NT2/D1 (cell line): ENCODE data around the gene BSND.

Experiments used
- SUZ12 ChIP-seq: IDR thresholded peaks from 2 replicates; pipeline ENCODE4 v1.6.1; 2011; ENCODE audit not compliant: insufficient read length, insufficient read depth; ENCODE audit errors: extremely low read depth
- YY1 ChIP-seq: IDR thresholded peaks from 2 replicates; pipeline ENCODE4 v1.6.1; 2011; ENCODE audit not compliant: insufficient read length, insufficient read depth
- ZNF274 ChIP-seq: IDR thresholded peaks from 2 replicates; pipeline ENCODE4 v1.6.1; 2011; ENCODE audit warnings: mild to moderate bottlenecking, low read depth, low read length

- TF ChIP-seq YY1 (no peak), ZNF274 (no peak), SUZ12 (no peak)
Measured at GRCh38 chr1:55010887-55011217, 12.1 kb downstream of the BSND start.
